ENCODE results near the gene ATP6V1C2.

DNA sequence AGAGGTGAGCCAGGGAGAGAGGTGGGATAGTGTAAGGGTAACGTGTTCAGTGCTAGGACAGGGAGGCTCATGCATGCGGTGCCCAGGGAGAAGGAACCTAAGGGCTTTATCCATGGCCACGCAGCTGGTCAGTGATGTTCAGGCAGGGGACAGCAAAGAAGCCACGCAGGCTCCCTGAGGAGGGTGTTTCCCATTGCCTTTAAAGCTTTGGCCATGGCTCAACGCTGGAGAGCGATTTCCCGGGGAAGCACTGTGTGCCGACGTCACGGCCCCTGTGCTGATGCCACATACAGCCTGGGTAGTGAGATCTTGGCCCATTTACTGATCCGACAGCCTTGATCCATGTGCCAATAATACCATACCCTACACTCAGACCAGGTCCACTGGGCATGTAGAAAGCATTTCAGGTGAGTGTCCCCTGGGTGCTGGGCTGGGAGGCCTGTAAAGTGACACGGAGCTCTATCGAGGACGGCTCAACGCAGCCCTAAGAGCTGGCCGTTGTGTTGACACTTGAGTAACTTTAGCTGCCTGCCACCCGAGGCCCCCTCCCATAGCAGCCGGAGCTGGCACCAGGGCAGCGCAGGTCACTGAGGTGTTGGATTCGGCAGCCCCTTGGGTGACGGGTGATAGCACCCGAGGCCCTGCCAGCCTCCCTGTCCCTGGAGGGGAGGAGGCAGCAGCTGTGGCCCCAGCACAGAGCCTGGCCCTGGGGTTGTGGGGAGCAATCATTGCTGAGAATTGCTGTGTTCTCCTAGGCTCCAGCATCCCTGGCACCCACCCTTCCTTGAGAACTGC, 49.7 kb downstream of the ATP6V1C2 start:
- TF ChIP-seq CTCF (IDR thresholded peaks at IDR 0.05) (no peak), POLR2A (IDR thresholded peaks at IDR 0.05) (no peak)

All from body of pancreas (tissue), 4 donors.